ENCODE data around the gene MRM3.

DNA sequence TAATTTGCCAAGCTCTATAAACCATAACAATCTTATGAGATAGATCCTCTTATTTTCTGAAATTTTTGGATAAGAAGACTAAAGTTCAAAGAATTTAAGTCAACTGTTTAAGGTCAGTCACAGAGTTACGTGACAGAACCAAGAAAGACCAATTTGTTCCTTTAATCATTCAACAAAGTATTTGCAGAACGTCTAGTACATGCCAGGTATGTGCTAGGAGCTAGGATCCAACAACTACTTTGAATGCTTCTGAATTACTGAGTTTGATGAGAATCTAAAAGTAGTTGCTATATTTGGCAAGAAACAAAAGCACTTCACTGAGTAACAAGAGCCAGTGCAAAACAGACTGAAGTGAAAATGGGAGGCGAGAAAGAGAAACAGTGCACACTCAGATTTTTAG lies 15.1 kb upstream of the MRM3 start:
- TF ChIP-seq CTCF (tag by site-specific recombination; IDR thresholded peaks at IDR 0.05) (no peak), ZNF302 (tag by site-specific recombination; IDR thresholded peaks at IDR 0.05; ENCODE audit: low read depth) (no peak), ZNF155 (tag by site-specific recombination; IDR thresholded peaks at IDR 0.05) (no peak), ZNF335 (tag by site-specific recombination; conservative IDR thresholded peaks at IDR 0.05) (no peak), ZNF488 (tag by site-specific recombination; IDR thresholded peaks at IDR 0.05) (no peak)
- TF ChIP-seq, protein P1, sequence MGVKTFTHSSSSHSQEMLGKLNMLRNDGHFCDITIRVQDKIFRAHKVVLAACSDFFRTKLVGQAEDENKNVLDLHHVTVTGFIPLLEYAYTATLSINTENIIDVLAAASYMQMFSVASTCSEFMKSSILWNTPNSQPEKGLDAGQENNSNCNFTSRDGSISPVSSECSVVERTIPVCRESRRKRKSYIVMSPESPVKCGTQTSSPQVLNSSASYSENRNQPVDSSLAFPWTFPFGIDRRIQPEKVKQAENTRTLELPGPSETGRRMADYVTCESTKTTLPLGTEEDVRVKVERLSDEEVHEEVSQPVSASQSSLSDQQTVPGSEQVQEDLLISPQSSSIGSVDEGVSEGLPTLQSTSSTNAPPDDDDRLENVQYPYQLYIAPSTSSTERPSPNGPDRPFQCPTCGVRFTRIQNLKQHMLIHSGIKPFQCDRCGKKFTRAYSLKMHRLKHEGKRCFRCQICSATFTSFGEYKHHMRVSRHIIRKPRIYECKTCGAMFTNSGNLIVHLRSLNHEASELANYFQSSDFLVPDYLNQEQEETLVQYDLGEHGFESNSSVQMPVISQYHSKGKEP (tag by site-specific recombination; IDR thresholded peaks at IDR 0.05), result no peak

Data from HEK293 (cell line).